NT2/D1 (cell line): ENCODE data around the gene ZAR1L.

Source experiments
- SUZ12 ChIP-seq: IDR thresholded peaks from 2 replicates; pipeline ENCODE4 v1.6.1; 2011; ENCODE audit not compliant: insufficient read length, insufficient read depth; ENCODE audit errors: extremely low read depth
- YY1 ChIP-seq: IDR thresholded peaks from 2 replicates; pipeline ENCODE4 v1.6.1; 2011; ENCODE audit not compliant: insufficient read length, insufficient read depth
- ZNF274 ChIP-seq: IDR thresholded peaks from 2 replicates; pipeline ENCODE4 v1.6.1; 2011; ENCODE audit warnings: mild to moderate bottlenecking, low read depth, low read length

GRCh38 chr13:32282096-32282711 lies 33.0 kb downstream of the ZAR1L start:
- TF ChIP-seq YY1 = no peak
- TF ChIP-seq SUZ12 = no peak
- TF ChIP-seq ZNF274 = no peak
